Natural killer cell treated with Interleukin-12 subunit alpha and Interleukin-12 subunit beta and Interleukin-15 and Interleukin-18, amount 100 ng/mL, for 72 hours (primary cell): ENCODE data around the gene GSTT4. TPM values are rescaled to one million over a fixed set of nuclear protein-coding genes. Genes with fewer than 3 reads are reported as not detected.
"Not testable (repeated sequence)": the region's sequence is repeated elsewhere in the genome, so short reads cannot be mapped to it uniquely, and the experiment has no call there.

Experiments used
- ATAC-seq, 2 donors: fragments of 150-1000 bp; cut with Tn5 transposase in 1 of 2; sonication (Bioruptor Pico), chemical (Tn5 transposase) in 1 of 2; 2 replicates each; pipeline ENCODE4 v1.10.0; 2021
- DNase-seq: peaks from one replicate; pipeline ENCODE4 v3.0.0; 2022; ENCODE audit warnings: low spot score
- H3K27ac Mint-ChIP-seq, 2 donors: 1 replicate in 1 of 2; 2 replicates in 1 of 2; pipeline ENCODE4 v1.8.0; 2022; ENCODE audit warnings: mixed read lengths in 2 of 2, mild to moderate bottlenecking in 1 of 2, moderate library complexity in 1 of 2
- H3K27me3 Mint-ChIP-seq, 2 donors: 1 replicate in 1 of 2; 2 replicates in 1 of 2; pipeline ENCODE4 v1.8.0; 2022; ENCODE audit warnings: mixed read lengths in 2 of 2
- H3K36me3 Mint-ChIP-seq: one replicate; pipeline ENCODE4 v1.8.0; 2022; ENCODE audit warnings: mixed read lengths
- H3K4me1 Mint-ChIP-seq, 2 donors: 1 replicate in 1 of 2; 2 replicates in 1 of 2; pipeline ENCODE4 v1.8.0; 2022; ENCODE audit warnings: low read depth in 2 of 2, mixed read lengths in 2 of 2, mild to moderate bottlenecking in 1 of 2
- H3K4me3 Mint-ChIP-seq: one replicate; pipeline ENCODE4 v1.8.0; 2022; ENCODE audit warnings: mixed read lengths
- H3K9me3 Mint-ChIP-seq: 2 replicates; pipeline ENCODE4 v1.8.0; 2022; ENCODE audit warnings: mixed read lengths
- total RNA-seq, 2 donors: library from RNA; stranded (reverse); gene quantifications; one replicate each; pipeline ENCODE4 v1.2.3, GENCODE V29; 2022

GSTT4 gene
- total RNA-seq, 2 donors from 2014 or later: not detected

DNA sequence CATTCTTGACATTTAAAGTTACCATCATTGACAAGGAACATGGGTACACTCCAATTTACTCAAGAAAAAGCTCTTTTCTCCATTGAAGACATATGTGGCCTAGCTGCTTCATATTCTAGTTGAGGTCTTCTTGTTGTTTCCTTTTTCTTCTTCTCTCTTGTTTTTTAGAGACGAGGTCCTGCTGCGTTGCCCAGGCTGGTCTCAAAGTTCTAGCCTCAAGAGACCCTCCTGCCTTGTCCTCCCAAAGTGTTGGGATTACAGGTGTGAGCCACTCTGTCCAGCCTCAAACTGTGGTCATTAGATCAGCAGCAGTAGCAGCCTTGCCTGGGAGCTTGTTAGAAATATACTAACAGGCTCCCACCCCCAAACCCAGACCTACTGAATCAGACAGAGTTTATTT is 12.2 kb downstream of the GSTT4 start:
- H3K27me3 Mint-ChIP-seq: not testable (repeated sequence)

GRCh38 chr22:23989583-23990244 is 15.5 kb downstream of the GSTT4 start:
- H3K27ac Mint-ChIP-seq, H3K4me3 Mint-ChIP-seq, H3K27me3 Mint-ChIP-seq, H3K36me3 Mint-ChIP-seq, DNase-seq, H3K4me1 Mint-ChIP-seq, H3K9me3 Mint-ChIP-seq: not testable (repeated sequence)
- ATAC-seq: peak; percentile 27 to 58

More for the DNA sequence above, 12.2 kb downstream of the GSTT4 start:
- H3K9me3 Mint-ChIP-seq, DNase-seq, H3K36me3 Mint-ChIP-seq, H3K4me3 Mint-ChIP-seq, H3K27ac Mint-ChIP-seq, ATAC-seq, H3K4me1 Mint-ChIP-seq: not testable (repeated sequence)

GRCh38 chr22:23986538-23987178 is 18.6 kb downstream of the GSTT4 start:
- H3K4me1 Mint-ChIP-seq, DNase-seq, H3K9me3 Mint-ChIP-seq, H3K4me3 Mint-ChIP-seq, ATAC-seq, H3K36me3 Mint-ChIP-seq, H3K27ac Mint-ChIP-seq, H3K27me3 Mint-ChIP-seq: not testable (repeated sequence)

GRCh38 chr22:23986089-23986488 is 19.2 kb downstream of the GSTT4 start:
- H3K36me3 Mint-ChIP-seq, ATAC-seq, H3K9me3 Mint-ChIP-seq, DNase-seq, H3K4me3 Mint-ChIP-seq, H3K27ac Mint-ChIP-seq, H3K4me1 Mint-ChIP-seq, H3K27me3 Mint-ChIP-seq: not testable (repeated sequence)

DNA sequence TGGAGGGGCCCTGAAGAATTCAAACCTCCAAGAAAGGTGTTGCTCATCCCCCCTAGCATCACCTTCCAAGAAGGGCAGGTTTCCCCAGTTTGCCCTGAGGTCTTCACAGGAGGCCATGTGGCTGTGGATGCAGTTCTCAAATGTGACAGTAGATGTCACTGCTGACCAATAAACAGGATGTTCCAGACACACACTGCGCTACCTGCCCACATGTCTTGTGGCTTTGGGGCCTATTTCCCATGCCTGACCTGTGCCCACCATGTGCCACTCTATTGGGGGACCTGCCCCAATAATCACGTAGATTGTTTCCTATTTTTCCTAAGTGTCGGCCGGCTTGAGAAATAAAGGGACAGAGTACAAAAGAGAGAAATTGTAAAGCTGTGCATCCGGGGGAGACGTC is 20.8 kb downstream of the GSTT4 start:
- Mint-ChIP-seq H3K4me1 (peaks cover 3 to 4% of the 10 kb centered on the region in 2 donors), H3K27me3 (peaks cover 5% of the 10 kb centered on the region in 2 donors), H3K36me3 (no peaks in the 10 kb centered on the region), H3K4me3 (no peak overlapping the region), H3K9me3 (no peaks in the 10 kb centered on the region), H3K27ac (peak overlapping the region in 1 of 2 donors; percentile 9)
- ATAC-seq (peak; percentile 77 to 81), DNase-seq (no peak)

GRCh38 chr22:23980567-23980966 is 24.7 kb downstream of the GSTT4 start:
- not testable (repeated sequence) for DNase-seq, H3K27me3 Mint-ChIP-seq, H3K4me3 Mint-ChIP-seq, H3K4me1 Mint-ChIP-seq, H3K36me3 Mint-ChIP-seq, H3K27ac Mint-ChIP-seq, H3K9me3 Mint-ChIP-seq, ATAC-seq

GRCh38 chr22:23979557-23980240 is 25.6 kb downstream of the GSTT4 start, which contains the start of gene GSTT2:
GSTT2 (plus strand) TSS chr22:23980134.
- H3K4me1 Mint-ChIP-seq, DNase-seq, H3K27ac Mint-ChIP-seq, H3K27me3 Mint-ChIP-seq, H3K4me3 Mint-ChIP-seq, H3K9me3 Mint-ChIP-seq, H3K36me3 Mint-ChIP-seq: not testable (repeated sequence)
- peak; percentile 10 to 60 for ATAC-seq

DNA sequence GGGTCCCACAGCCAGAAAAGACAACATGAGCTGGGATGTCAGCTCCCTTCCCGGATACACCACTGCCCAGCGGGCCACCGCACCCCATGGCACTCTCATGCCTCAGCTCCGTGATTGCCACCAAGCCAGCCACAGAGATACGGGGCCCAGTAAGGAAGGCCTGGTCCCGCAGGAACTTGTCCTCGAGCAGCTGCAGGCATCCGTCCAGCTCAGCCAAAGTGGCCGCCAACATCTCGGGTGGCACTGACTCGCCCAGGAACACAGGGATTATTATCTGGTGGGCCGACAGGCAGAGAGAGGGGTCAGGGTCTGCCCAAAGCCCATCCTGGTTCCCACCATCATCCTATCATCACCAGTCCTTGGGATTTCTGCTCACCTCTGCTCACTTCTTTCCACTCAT is 27.9 kb downstream of the GSTT4 start:
- not testable (repeated sequence) for H3K36me3 Mint-ChIP-seq, H3K9me3 Mint-ChIP-seq, H3K27me3 Mint-ChIP-seq, DNase-seq, ATAC-seq, H3K4me1 Mint-ChIP-seq, H3K27ac Mint-ChIP-seq, H3K4me3 Mint-ChIP-seq

GRCh38 chr22:23974836-23975352 is 30.4 kb downstream of the GSTT4 start:
- H3K4me1 Mint-ChIP-seq: peaks cover 9 to 16% of the 10 kb centered on the region in 2 donors
- H3K27me3 Mint-ChIP-seq, H3K9me3 Mint-ChIP-seq, H3K4me3 Mint-ChIP-seq, H3K36me3 Mint-ChIP-seq, H3K27ac Mint-ChIP-seq, DNase-seq: not testable (repeated sequence)
- ATAC-seq: peak in 1 of 2 donors; percentile 31

- H3K4me3 Mint-ChIP-seq, H3K27me3 Mint-ChIP-seq, H3K9me3 Mint-ChIP-seq, H3K36me3 Mint-ChIP-seq, DNase-seq, H3K27ac Mint-ChIP-seq: not testable (repeated sequence)
- peaks cover 9 to 21% of the 10 kb centered on the region in 2 donors for H3K4me1 Mint-ChIP-seq
- peak; percentile 98 to 99 for ATAC-seq
Observed at GRCh38 chr22:23974345-23974744, 30.9 kb downstream of the GSTT4 start, which contains the start of gene DDT. DDT (minus strand) TSS chr22:23974441; CDS start chr22:23974414, 27 bp downstream.

- H3K27ac Mint-ChIP-seq, ATAC-seq, H3K36me3 Mint-ChIP-seq, H3K9me3 Mint-ChIP-seq, DNase-seq, H3K27me3 Mint-ChIP-seq: not testable (repeated sequence)
- peaks cover 9 to 21% of the 10 kb centered on the region in 2 donors for H3K4me1 Mint-ChIP-seq
- peak overlapping the region; percentile 44 for H3K4me3 Mint-ChIP-seq
Observed at GRCh38 chr22:23971927-23972326, 33.3 kb downstream of the GSTT4 start.

DNA sequence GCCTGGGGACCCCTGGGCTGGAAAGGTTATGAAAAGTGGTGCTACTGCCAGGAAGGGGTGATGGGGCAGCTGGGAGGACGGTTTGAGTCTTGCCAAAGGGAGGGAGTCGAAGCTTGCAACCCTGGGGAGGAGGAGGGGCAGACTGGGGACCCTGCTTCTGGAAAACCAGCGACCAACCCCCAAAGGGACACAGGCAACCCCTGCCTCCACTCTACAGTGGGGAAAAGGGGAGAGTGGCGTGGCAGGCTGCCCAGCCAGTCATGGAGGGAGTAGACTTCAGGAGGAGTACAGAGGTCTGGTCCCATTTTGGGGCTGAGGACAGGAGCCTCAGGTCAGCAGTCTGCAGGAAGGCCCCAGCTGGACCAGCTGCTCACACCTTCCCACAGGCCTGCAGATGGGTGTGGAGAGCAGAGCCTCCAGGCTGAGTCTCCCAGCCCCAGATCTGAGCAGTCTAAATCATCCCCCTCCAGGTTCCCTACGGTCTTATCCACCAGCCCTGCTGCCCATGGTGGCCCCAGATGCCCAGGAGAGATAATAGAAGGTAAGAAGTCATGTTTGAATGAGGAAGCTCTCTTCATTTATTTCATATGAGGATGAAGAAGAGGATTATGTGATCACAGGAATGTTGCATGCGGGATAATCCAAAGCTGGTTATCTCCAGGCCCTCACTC is 34.3 kb downstream of the GSTT4 start:
- peaks cover 9 to 21% of the 10 kb centered on the region in 2 donors for H3K4me1 Mint-ChIP-seq
- peak overlapping the region in 1 of 2 donors; percentile 0 for H3K27ac Mint-ChIP-seq

GRCh38 chr22:23970201-23970641 is 35.0 kb downstream of the GSTT4 start:
- DNase-seq (no peak), ATAC-seq (no peak)
- Mint-ChIP-seq H3K27me3 (no peaks in the 10 kb centered on the region), H3K4me1 (peaks cover 9 to 21% of the 10 kb centered on the region in 2 donors), H3K36me3 (peaks cover 9% of the 10 kb centered on the region), H3K27ac (peak overlapping the region in 1 of 2 donors; percentile 0), H3K9me3 (no peaks in the 10 kb centered on the region), H3K4me3 (peak overlapping the region; percentile 41)

More for the DNA sequence above, 34.3 kb downstream of the GSTT4 start:
- Mint-ChIP-seq H3K9me3 (no peaks in the 10 kb centered on the region), H3K36me3 (peaks cover 9% of the 10 kb centered on the region), H3K4me3 (peak overlapping the region; percentile 41), H3K27me3 (no peaks in the 10 kb centered on the region)
- DNase-seq (no peak), ATAC-seq (no peak)
